Fibroblast of lung (primary cell): ENCODE results near the gene KNOP1.

Experiments
- CTCF ChIP-seq, 2 donors: IDR thresholded peaks in 1 of 2; conservative IDR thresholded peaks in 1 of 2; 1 replicate in 1 of 2; 2 replicates in 1 of 2; pipeline ENCODE4 v1.5.1; 2011 to 2012; ENCODE audit warnings: low read length in 2 of 2, control low read depth in 1 of 2, inconsistent platforms in 1 of 2, low read depth in 1 of 2, mild to moderate bottlenecking in 1 of 2
- EZH2 ChIP-seq: IDR thresholded peaks from 2 replicates; pipeline ENCODE4 v1.5.1; 2012; ENCODE audit warnings: low read length, control low read depth, mild to moderate bottlenecking; ENCODE audit errors: missing control alignments

GRCh38 chr16:19735074-19735867 lies 17.2 kb upstream of the KNOP1 start:
- TF ChIP-seq CTCF (conservative IDR thresholded peaks at IDR 0.05 in 1 of 2, IDR thresholded peaks at IDR 0.05 in 1 of 2; ENCODE audit: low read depth in 1 of 2, low read length in 2 of 2) (no peak), EZH2 (no peak)
